ENCODE measurements around the gene STT3B. TPM values are rescaled to one million over a fixed set of nuclear protein-coding genes. Genes with fewer than 3 reads are reported as not detected.

The STT3B gene
- total RNA-seq, 1 experiment from 2014 or later, result 105 TPM

DNA sequence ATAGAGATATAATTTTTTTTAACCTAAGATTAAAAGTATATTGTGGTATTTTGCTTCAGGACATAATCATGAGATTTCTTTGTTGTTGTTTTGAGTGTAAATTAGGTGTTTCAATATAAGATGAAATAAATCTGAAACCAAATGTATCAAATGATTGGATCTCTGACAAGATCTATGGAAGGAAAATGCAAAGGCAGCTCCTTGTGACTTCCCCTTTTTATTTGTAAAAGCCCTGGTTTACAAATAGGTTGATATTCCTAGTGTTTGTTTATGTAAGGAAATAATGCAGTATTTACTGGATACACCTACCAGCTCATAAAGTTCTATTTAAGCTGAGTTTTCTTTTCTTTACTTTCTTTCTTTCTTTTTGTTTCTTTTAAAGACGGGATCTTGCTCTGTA is 35.9 kb downstream of the STT3B start:
- ChIA-PET POLR2A (no interaction called here), CTCF (no interaction called here)
- no peak overlapping the region for H3K4me3 ChIP-seq (ENCODE audit: low read depth in 2 of 2, low read length in 2 of 2)
- H3K36me3 ChIP-seq (ENCODE audit: control insufficient read depth, insufficient read depth, low read length), result no peaks in the 10 kb centered on the region; the same call in 1 of the 2 replicates
- H3K27me3 ChIP-seq (ENCODE audit: control insufficient read depth, insufficient read depth, low read length), result no peaks in the 10 kb centered on the region
- in situ Hi-C loops (cut with HindIII; ENCODE audit: low pct_unique_long_range_greater_than_20kb, low sequenced_read_pairs) (no loop called here), intact Hi-C loops (cut with micrococcal nuclease; ENCODE audit: unreplicated experiment) (no loop called here)
- BruUV-seq (replicated peaks), result no TSS peak
- H3K27ac ChIP-seq (ENCODE audit: low read length), result no peak overlapping the region
- no peaks in the 10 kb centered on the region; the same call in 1 of the 2 replicates for H3K4me1 ChIP-seq (ENCODE audit: control insufficient read depth, insufficient read depth, low read length)
- TF ChIP-seq, protein P1, sequence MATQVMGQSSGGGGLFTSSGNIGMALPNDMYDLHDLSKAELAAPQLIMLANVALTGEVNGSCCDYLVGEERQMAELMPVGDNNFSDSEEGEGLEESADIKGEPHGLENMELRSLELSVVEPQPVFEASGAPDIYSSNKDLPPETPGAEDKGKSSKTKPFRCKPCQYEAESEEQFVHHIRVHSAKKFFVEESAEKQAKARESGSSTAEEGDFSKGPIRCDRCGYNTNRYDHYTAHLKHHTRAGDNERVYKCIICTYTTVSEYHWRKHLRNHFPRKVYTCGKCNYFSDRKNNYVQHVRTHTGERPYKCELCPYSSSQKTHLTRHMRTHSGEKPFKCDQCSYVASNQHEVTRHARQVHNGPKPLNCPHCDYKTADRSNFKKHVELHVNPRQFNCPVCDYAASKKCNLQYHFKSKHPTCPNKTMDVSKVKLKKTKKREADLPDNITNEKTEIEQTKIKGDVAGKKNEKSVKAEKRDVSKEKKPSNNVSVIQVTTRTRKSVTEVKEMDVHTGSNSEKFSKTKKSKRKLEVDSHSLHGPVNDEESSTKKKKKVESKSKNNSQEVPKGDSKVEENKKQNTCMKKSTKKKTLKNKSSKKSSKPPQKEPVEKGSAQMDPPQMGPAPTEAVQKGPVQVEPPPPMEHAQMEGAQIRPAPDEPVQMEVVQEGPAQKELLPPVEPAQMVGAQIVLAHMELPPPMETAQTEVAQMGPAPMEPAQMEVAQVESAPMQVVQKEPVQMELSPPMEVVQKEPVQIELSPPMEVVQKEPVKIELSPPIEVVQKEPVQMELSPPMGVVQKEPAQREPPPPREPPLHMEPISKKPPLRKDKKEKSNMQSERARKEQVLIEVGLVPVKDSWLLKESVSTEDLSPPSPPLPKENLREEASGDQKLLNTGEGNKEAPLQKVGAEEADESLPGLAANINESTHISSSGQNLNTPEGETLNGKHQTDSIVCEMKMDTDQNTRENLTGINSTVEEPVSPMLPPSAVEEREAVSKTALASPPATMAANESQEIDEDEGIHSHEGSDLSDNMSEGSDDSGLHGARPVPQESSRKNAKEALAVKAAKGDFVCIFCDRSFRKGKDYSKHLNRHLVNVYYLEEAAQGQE (IDR thresholded peaks at IDR 0.05; ENCODE audit: insufficient read depth in 1 of 2, low read depth in 2 of 2, low read length in 1 of 2), result no peak
- TF ChIP-seq, protein P2, sequence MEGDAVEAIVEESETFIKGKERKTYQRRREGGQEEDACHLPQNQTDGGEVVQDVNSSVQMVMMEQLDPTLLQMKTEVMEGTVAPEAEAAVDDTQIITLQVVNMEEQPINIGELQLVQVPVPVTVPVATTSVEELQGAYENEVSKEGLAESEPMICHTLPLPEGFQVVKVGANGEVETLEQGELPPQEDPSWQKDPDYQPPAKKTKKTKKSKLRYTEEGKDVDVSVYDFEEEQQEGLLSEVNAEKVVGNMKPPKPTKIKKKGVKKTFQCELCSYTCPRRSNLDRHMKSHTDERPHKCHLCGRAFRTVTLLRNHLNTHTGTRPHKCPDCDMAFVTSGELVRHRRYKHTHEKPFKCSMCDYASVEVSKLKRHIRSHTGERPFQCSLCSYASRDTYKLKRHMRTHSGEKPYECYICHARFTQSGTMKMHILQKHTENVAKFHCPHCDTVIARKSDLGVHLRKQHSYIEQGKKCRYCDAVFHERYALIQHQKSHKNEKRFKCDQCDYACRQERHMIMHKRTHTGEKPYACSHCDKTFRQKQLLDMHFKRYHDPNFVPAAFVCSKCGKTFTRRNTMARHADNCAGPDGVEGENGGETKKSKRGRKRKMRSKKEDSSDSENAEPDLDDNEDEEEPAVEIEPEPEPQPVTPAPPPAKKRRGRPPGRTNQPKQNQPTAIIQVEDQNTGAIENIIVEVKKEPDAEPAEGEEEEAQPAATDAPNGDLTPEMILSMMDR (IDR thresholded peaks at IDR 0.05), result no peak
- TF ChIP-seq TCF7L2 (IDR thresholded peaks at IDR 0.05; ENCODE audit: low read depth, low read length), result no peak
- TF ChIP-seq POLR2AphosphoS5 (IDR thresholded peaks at IDR 0.05; ENCODE audit: low read depth, low read length), result no peak
- no peak for TF ChIP-seq SIN3A (IDR thresholded peaks at IDR 0.05; ENCODE audit: borderline replicate concordance, insufficient read depth, low read depth, low read length)
- DNase-seq (ENCODE audit: low read depth, low spot score) (no peak), ATAC-seq (no peak)
- no peaks in the 10 kb centered on the region for H3K9me3 ChIP-seq (ENCODE audit: control insufficient read depth, insufficient read depth, low read depth, low read length)

DNA sequence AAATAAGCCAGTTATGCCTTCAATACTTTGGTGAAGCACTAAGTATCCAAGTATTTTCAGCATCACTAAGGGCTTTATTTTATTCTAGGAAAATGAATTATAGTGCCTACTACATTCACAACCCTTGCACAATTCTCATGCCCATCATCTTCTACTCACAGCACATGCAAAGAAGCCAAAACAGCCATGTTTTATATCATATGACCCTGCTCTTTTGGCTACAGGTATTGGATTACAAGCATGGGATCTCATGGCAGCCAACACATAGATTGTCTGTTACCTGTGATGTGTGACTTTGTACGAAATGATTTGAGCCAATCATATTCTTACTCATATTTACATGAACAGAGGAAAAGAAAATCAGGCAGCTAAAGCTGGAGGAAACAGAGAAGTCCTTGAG is 38.6 kb downstream of the STT3B start:
- ChIA-PET CTCF (no interaction called here), POLR2A (no interaction called here)
- in situ Hi-C loops (cut with HindIII; ENCODE audit: low pct_unique_long_range_greater_than_20kb, low sequenced_read_pairs) (no loop called here), intact Hi-C loops (cut with micrococcal nuclease; ENCODE audit: unreplicated experiment) (no loop called here)
- Histone ChIP-seq H3K27me3 (ENCODE audit: control insufficient read depth, insufficient read depth, low read length) (no peaks in the 10 kb centered on the region), H3K9me3 (ENCODE audit: control insufficient read depth, insufficient read depth, low read depth, low read length) (no peaks in the 10 kb centered on the region), H3K27ac (ENCODE audit: low read length) (no peak overlapping the region), H3K36me3 (ENCODE audit: control insufficient read depth, insufficient read depth, low read length) (no peaks in the 10 kb centered on the region; the same call in 1 of the 2 replicates), H3K4me3 (ENCODE audit: low read depth in 2 of 2, low read length in 2 of 2) (no peak overlapping the region), H3K4me1 (ENCODE audit: control insufficient read depth, insufficient read depth, low read length) (no peaks in the 10 kb centered on the region)
- BruUV-seq (replicated peaks), result no TSS peak
- no peak for ATAC-seq
- DNase-seq (ENCODE audit: low read depth, low spot score), result no peak
- TF ChIP-seq SIN3A (IDR thresholded peaks at IDR 0.05; ENCODE audit: borderline replicate concordance, insufficient read depth, low read depth, low read length) (no peak), POLR2AphosphoS5 (IDR thresholded peaks at IDR 0.05; ENCODE audit: low read depth, low read length) (no peak), TCF7L2 (IDR thresholded peaks at IDR 0.05; ENCODE audit: low read depth, low read length) (no peak)
- TF ChIP-seq, protein P1 (IDR thresholded peaks at IDR 0.05; ENCODE audit: insufficient read depth in 1 of 2, low read depth in 2 of 2, low read length in 1 of 2), result no peak
- TF ChIP-seq, protein P2 (IDR thresholded peaks at IDR 0.05), result no peak

All from Panc1 (cell line).